Right atrium auricular region (tissue), 2 donors: ENCODE measurements around the gene ATOX1. TPM values are rescaled to one million over a fixed set of nuclear protein-coding genes. Genes with fewer than 3 reads are reported as not detected.

Experiments
- DNase-seq: peaks from one replicate; pipeline ENCODE4 v3.0.0-alpha.2; 2019; ENCODE audit warnings: low spot score
- H3K27ac ChIP-seq, 2 donors: fragments of 200-600 bp; sonication (generic); 1 replicate in 1 of 2; 2 replicates in 1 of 2; pipeline ENCODE4 v1.5.1; 2016 to 2019
- H3K27me3 ChIP-seq, 2 donors: fragments of 200-600 bp; sonication (generic); one replicate each; pipeline versions ENCODE4 v1.5.1 to v1.6.0; 2017 to 2019
- H3K36me3 ChIP-seq: fragments of 200-600 bp; sonication (generic); one replicate; pipeline ENCODE4 v1.5.1; 2016
- H3K4me1 ChIP-seq, 2 donors: fragments of 200-600 bp; sonication (generic); one replicate each; pipeline versions ENCODE4 v1.5.1 to v1.6.0; 2017 to 2019
- H3K4me3 ChIP-seq, 2 donors: fragments of 200-600 bp; sonication (generic); 1 replicate in 1 of 2; 2 replicates in 1 of 2; pipeline ENCODE4 v1.5.1; 2017 to 2019; ENCODE audit warnings: mild to moderate bottlenecking in 1 of 2, moderate library complexity in 1 of 2
- H3K9me3 ChIP-seq, 2 donors: fragments of 200-600 bp; sonication (generic); one replicate each; pipeline ENCODE4 v1.5.1; 2019
- total RNA-seq, 2 donors: library from RNA; depleted of rRNA; stranded (reverse); fragments of >200 nt; gene quantifications; one replicate each; pipeline ENCODE4 v1.1.0, GENCODE V29; 2016
- TF ChIP-seq, protein P1 (sequence below), 2 donors: fragments of 200-600 bp; sonication (generic); IDR thresholded peaks; one replicate each; pipeline ENCODE4 v1.5.1; 2019; ENCODE audit warnings: antibody characterized with exemption in 2 of 2

Gene ATOX1
- 10 to 100 TPM; 64.6 to 84.5 TPM for total RNA-seq

DNA sequence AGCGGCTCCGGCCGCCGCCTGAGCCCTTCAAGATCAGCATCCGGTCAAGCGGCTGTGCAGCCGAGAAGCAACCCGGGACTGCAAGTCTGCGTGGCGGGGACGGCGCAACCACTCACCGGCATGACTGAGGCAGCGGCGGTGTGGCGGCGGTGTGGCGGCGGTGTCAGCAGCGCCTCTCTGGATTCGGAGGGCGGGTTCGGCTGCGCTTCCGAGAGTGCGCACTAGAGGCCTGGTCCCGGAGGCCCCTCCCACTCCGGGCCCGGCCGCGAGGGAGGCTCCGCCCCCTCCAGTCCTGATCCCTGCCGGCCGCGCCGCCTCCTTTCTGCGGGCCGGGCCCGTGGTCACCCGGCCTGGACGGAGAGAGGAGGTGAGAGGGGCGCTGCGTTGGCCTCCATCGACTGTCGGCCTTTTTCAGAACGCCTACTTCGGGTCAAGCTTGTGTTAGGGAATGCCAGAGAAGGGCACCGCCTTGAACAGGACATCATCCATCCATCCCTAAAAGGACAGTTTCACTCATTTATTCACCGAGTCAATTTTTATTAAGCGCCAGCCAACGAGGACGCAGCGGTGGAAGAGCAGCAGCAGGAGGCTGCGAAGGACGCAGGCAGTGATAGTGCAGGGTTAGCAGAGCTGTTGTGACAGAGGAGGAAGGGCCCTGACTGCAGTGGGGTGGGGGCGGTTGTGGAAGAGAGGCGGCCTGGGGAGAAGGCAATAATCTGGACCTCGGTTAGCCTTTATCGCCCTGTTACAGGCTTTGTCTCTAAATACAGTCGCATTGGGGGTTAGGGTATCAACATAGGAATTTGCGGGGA lies at the start of gene ATOX1:
Gene ATOX1, minus strand, starts transcription at position 202 of the 812 bp plus-strand sequence. Its CDS starts 80 bp downstream, at position 122.
- Histone ChIP-seq H3K4me3 (peak within 1 kb of the TSS; percentile 89 to 92), H3K27ac (peak within 1 kb of the TSS; percentile 88 to 95), H3K9me3 (no peaks in the 10 kb centered on the region), H3K4me1 (peaks cover 0 to 28% of the 10 kb centered on the region in 2 donors), H3K36me3 (peaks cover under 1% of the 10 kb centered on the region), H3K27me3 (no peaks in the 10 kb centered on the region)
- DNase-seq: peak; percentile 89
- TF ChIP-seq, protein P1, sequence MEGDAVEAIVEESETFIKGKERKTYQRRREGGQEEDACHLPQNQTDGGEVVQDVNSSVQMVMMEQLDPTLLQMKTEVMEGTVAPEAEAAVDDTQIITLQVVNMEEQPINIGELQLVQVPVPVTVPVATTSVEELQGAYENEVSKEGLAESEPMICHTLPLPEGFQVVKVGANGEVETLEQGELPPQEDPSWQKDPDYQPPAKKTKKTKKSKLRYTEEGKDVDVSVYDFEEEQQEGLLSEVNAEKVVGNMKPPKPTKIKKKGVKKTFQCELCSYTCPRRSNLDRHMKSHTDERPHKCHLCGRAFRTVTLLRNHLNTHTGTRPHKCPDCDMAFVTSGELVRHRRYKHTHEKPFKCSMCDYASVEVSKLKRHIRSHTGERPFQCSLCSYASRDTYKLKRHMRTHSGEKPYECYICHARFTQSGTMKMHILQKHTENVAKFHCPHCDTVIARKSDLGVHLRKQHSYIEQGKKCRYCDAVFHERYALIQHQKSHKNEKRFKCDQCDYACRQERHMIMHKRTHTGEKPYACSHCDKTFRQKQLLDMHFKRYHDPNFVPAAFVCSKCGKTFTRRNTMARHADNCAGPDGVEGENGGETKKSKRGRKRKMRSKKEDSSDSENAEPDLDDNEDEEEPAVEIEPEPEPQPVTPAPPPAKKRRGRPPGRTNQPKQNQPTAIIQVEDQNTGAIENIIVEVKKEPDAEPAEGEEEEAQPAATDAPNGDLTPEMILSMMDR (IDR thresholded peaks at IDR 0.05): peak in 1 of 2 donors; percentile 55

GRCh38 chr5:151805414-151806223 lies 47.2 kb upstream of the ATOX1 start:
- H3K9me3 ChIP-seq: no peaks in the 10 kb centered on the region
- peak overlapping the region in 1 of 2 donors; percentile 36 for H3K27ac ChIP-seq
- no peak for DNase-seq
- no peaks in the 10 kb centered on the region for H3K27me3 ChIP-seq
- peaks cover 45% of the 10 kb centered on the region for H3K36me3 ChIP-seq
- no peak overlapping the region for H3K4me3 ChIP-seq
- TF ChIP-seq, protein P1 (IDR thresholded peaks at IDR 0.05): no peak
- H3K4me1 ChIP-seq: peaks cover 0 to 19% of the 10 kb centered on the region in 2 donors

- H3K36me3 ChIP-seq: peaks cover 84% of the 10 kb centered on the region
- no peak overlapping the region for H3K27ac ChIP-seq
- TF ChIP-seq, protein P1 (IDR thresholded peaks at IDR 0.05): no peak
- no peaks in the 10 kb centered on the region for H3K27me3 ChIP-seq
- no peak for DNase-seq
- no peak overlapping the region for H3K4me3 ChIP-seq
- H3K4me1 ChIP-seq: no peaks in the 10 kb centered on the region
- no peaks in the 10 kb centered on the region for H3K9me3 ChIP-seq
These were observed 42.1 kb upstream of the ATOX1 start for GRCh38 chr5:151800532-151800931.

DNA sequence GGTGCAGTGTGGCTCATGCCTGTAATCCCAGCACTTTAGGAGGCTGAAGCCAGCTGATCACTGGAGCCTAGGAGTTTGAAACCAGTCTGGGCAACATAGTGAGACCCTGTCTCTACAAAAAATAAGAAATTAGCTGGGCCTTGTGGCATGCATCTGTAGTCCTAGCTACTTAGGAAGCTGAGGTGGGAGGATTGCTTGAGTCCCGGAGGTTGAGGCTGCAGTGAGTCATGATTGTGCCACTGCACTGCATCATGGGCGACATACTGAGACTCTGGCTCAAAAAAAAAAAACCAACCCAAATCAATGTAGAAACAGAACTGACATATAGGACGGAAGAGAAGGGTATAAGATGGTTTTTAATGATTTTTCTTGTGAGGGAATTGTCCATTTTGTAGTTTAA lies 41.0 kb upstream of the ATOX1 start:
- Histone ChIP-seq H3K27ac (no peak overlapping the region), H3K9me3 (no peaks in the 10 kb centered on the region), H3K27me3 (no peaks in the 10 kb centered on the region), H3K4me3 (no peak overlapping the region), H3K36me3 (peaks cover 88% of the 10 kb centered on the region), H3K4me1 (no peaks in the 10 kb centered on the region)
- no peak for DNase-seq
- TF ChIP-seq, protein P1 (IDR thresholded peaks at IDR 0.05): no peak

DNA sequence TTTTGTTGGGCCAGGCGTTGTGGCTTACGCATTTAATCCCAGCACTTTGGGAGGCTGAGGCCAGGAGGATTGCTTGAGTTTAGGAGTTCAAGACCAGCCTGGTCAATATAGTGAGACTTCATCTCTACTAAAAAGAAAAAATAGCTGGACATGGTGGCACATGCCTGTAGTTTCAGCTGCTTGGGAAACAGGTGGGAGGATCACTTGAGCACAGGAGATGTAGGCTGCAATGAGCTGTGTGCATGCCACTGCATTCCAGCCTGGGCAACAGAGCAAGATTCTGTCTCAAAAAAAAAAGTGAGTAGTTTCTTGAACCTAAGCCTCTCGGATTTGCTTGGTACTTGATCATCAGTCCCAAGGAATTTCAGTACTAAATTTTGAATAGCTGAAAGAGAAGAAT lies 40.2 kb upstream of the ATOX1 start:
- Histone ChIP-seq H3K4me3 (no peak overlapping the region), H3K4me1 (no peaks in the 10 kb centered on the region), H3K36me3 (peaks cover 88% of the 10 kb centered on the region), H3K27ac (no peak overlapping the region), H3K27me3 (no peaks in the 10 kb centered on the region), H3K9me3 (no peaks in the 10 kb centered on the region)
- TF ChIP-seq, protein P1 (IDR thresholded peaks at IDR 0.05): no peak
- no peak for DNase-seq
